Measurements from ENCODE around the gene SIRPB2. TPM values are rescaled to one million over a fixed set of nuclear protein-coding genes. Genes with fewer than 3 reads are reported as not detected.

Gene SIRPB2
- total and polyA plus RNA-seq, 10 of the 15 experiments (the other 5 are each of a cell fraction or from before 2014, with no cell fraction given): not detected

DNA sequence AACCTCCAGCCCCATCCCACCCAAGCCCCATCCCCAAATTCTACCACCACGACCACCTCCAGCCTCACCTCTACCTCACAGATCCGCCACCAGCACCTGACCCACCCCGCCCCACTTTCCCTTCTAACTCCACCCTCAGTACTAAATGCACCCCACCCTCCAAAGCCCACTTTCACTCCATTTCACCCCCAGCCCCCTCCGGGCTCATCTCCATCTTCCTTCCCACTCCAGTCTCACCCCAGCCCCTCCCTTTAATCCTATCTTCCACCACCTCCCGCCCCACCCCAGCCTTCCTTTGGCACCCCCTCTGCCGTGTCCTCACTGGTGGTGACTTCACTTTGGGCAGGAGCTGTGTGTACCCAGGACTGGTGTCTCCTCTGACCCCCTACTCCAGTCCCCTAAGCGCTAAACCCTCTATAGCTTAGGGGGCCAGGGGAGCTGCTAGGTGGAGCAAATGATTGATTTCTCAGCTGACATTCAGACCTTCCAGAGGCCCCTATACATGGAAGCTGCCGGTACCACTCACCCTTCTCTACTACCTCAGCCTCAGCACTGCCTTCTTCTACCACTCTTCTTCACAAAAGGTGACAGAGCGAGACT is 21.8 kb downstream of the SIRPB2 start:
- Histone ChIP-seq H3K4me1 (ENCODE audit: control insufficient read depth, insufficient read depth, low read length) (peaks cover 12% of the 10 kb centered on the region), H3K4me3 (no peak overlapping the region), H3K27ac (ENCODE audit: control insufficient read depth, insufficient read depth) (no peak overlapping the region), H3K9ac (ENCODE audit: control insufficient read depth, insufficient read depth, low read length) (no peak overlapping the region), H4K20me1 (ENCODE audit: control insufficient read depth, insufficient read depth) (peaks cover 3% of the 10 kb centered on the region), H3K9me3 (replicated peaks; ENCODE audit: control insufficient read depth, insufficient read depth, low read length) (no peaks in the 10 kb centered on the region), H3K27me3 (replicated peaks in 1 of 2; ENCODE audit: control insufficient read depth in 2 of 2, insufficient read depth in 2 of 2, low read length in 1 of 2) (no peaks in the 10 kb centered on the region; a peak in 1 of 4 replicates), H3K79me2 (ENCODE audit: control insufficient read depth, insufficient read depth, low read length) (peaks cover 17% of the 10 kb centered on the region), H2AFZ (ENCODE audit: control insufficient read depth, low read depth, low read length) (no peak overlapping the region), H3K36me3 (ENCODE audit: control insufficient read depth in 2 of 2, insufficient read depth in 2 of 2, low read length in 1 of 2) (no peaks in the 10 kb centered on the region), H3K4me2 (ENCODE audit: control insufficient read depth, insufficient read depth) (no peak overlapping the region)
- ChIA-PET POLR2A (interaction anchor here (1.6 kb wide), 1 partner anchor 10 kb away, joined by 4 read pairs; no protein-coding TSS in a partner anchor), CTCF (interaction anchor here (0.7 to 4.8 kb wide), 8 partner anchors 11 to 295 kb away, joined by 4 to 54 read pairs (median 5); no protein-coding TSS in a partner anchor), RAD21 (ENCODE audit: unreplicated experiment) (interaction anchor here (0.6 to 1.8 kb wide), 4 partner anchors 31 to 308 kb away, joined by 3 to 8 read pairs (median 6); no protein-coding TSS in a partner anchor), SMC1A (ENCODE audit: uncharacterized antibody, unreplicated experiment) (interaction anchor here (0.6 to 4.4 kb wide), 9 partner anchors 9 to 549 kb away, joined by 3 to 24 read pairs (median 4); no protein-coding TSS in a partner anchor)
- no peak for ATAC-seq
- BruUV-seq (replicated peaks): no TSS peak
- intact Hi-C loops (cut with micrococcal nuclease; ENCODE audit: unreplicated experiment) (no loop called here), in situ Hi-C loops (cut with MboI) (no loop called here)
- TF ChIP-seq, protein P1, sequence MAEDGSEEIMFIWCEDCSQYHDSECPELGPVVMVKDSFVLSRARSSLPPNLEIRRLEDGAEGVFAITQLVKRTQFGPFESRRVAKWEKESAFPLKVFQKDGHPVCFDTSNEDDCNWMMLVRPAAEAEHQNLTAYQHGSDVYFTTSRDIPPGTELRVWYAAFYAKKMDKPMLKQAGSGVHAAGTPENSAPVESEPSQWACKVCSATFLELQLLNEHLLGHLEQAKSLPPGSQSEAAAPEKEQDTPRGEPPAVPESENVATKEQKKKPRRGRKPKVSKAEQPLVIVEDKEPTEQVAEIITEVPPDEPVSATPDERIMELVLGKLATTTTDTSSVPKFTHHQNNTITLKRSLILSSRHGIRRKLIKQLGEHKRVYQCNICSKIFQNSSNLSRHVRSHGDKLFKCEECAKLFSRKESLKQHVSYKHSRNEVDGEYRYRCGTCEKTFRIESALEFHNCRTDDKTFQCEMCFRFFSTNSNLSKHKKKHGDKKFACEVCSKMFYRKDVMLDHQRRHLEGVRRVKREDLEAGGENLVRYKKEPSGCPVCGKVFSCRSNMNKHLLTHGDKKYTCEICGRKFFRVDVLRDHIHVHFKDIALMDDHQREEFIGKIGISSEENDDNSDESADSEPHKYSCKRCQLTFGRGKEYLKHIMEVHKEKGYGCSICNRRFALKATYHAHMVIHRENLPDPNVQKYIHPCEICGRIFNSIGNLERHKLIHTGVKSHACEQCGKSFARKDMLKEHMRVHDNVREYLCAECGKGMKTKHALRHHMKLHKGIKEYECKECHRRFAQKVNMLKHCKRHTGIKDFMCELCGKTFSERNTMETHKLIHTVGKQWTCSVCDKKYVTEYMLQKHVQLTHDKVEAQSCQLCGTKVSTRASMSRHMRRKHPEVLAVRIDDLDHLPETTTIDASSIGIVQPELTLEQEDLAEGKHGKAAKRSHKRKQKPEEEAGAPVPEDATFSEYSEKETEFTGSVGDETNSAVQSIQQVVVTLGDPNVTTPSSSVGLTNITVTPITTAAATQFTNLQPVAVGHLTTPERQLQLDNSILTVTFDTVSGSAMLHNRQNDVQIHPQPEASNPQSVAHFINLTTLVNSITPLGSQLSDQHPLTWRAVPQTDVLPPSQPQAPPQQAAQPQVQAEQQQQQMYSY (CRISPR knock-in tag; IDR thresholded peaks at IDR 0.05): no peak
- TF ChIP-seq, protein P2, sequence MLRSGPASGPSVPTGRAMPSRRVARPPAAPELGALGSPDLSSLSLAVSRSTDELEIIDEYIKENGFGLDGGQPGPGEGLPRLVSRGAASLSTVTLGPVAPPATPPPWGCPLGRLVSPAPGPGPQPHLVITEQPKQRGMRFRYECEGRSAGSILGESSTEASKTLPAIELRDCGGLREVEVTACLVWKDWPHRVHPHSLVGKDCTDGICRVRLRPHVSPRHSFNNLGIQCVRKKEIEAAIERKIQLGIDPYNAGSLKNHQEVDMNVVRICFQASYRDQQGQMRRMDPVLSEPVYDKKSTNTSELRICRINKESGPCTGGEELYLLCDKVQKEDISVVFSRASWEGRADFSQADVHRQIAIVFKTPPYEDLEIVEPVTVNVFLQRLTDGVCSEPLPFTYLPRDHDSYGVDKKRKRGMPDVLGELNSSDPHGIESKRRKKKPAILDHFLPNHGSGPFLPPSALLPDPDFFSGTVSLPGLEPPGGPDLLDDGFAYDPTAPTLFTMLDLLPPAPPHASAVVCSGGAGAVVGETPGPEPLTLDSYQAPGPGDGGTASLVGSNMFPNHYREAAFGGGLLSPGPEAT (IDR thresholded peaks at IDR 0.05; ENCODE audit: low read depth): no peak
- TF ChIP-seq YY1 (IDR thresholded peaks at IDR 0.05; ENCODE audit: low read depth, low read length) (no peak), SREBF2 (IDR thresholded peaks at IDR 0.05; ENCODE audit: low read length) (no peak), PAX5 (IDR thresholded peaks at IDR 0.05; ENCODE audit: borderline replicate concordance, low read depth, low read length) (no peak), POLR2A (IDR thresholded peaks at IDR 0.05; ENCODE audit: low read depth, low read length) (no peak), RAD21 (IDR thresholded peaks at IDR 0.05; ENCODE audit: insufficient read depth, low read depth, low read length) (no peak), ZNF384 (IDR thresholded peaks at IDR 0.05; ENCODE audit: borderline replicate concordance, low read depth, low read length) (no peak), ZNF207 (IDR thresholded peaks at IDR 0.05; ENCODE audit: borderline replicate concordance) (no peak), GABPA (IDR thresholded peaks at IDR 0.05; ENCODE audit: low read depth) (no peak)
- FAIRE-seq: no peak
- DNase-seq (ENCODE audit: low read depth, low spot score): no peak
- WGBS (ENCODE audit: insufficient coverage, insufficient replicate concordance, low lambda C conversion rate, missing lambda C conversion rate): 58% methylated on average over 8 of the region's 9 CpGs

Measured in GM12878 (cell line).